ENCODE results near the gene MYO7A.

DNA sequence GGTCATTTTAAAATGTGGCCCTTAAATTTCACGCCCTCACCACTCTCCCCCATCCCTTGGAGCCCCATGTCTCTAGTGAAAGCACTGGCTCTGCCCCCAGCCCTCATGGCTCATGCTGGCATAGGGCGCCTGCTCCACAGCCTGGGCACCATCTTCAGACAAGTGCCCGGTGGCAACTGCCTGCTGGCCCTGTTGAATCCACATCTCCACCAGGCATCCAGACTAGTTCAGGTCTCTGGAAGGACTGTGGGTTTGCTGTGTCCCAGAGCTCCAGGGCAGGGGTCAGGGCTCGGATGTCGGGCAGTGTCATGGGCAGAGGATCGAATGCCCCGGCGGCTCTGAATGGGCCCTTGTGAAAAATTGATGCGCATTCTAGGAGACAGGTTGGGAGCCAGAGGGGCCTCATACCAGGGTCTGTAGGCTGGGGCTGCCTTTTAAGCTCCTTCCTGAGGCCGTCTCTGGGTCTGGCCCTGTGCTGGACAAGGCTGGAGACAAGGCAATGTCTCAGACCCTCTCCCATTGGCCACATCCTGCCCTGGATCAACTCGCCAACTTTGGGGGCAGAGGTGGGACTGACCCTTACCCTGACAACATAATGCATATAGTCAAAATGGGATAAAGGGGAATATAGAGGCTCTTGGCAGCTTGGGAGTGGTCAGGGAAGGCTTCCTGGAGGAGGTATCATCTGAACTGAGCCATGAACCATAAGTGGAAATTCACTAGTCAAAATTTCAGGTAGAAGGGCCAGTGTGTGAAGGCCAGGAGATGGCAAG lies 1.2 kb downstream of the MYO7A start:
- no peak for TF ChIP-seq CTCF (IDR thresholded peaks at IDR 0.05)
- no peak for TF ChIP-seq EZH2 (IDR thresholded peaks at IDR 0.05; ENCODE audit: borderline replicate concordance, insufficient read depth, low read depth, low read length, poor library complexity, severe bottlenecking)
